Astrocyte of the cerebellum (primary cell): ENCODE results near the gene COL19A1.

Experiments used
- DNase-seq: peaks from one replicate; pipeline ENCODE4 v3.0.0-alpha.2; 2011; ENCODE audit warnings: low read depth
- H3K4me3 ChIP-seq: 2 replicates; pipeline ENCODE4 v1.5.1; 2011; ENCODE audit warnings: mild to moderate bottlenecking, low read depth, low read length, moderate library complexity
- CTCF ChIP-seq: IDR thresholded peaks from 2 replicates; pipeline ENCODE4 v1.5.1; 2012; ENCODE audit warnings: low read length, low read depth, moderate library complexity, mild to moderate bottlenecking; ENCODE audit errors: missing control alignments
- in situ Hi-C: cut with HindIII; loops from 2 replicates; pipeline ENCODE4 v1.10.0; 2017; ENCODE audit warnings: low sequenced_read_pairs

The COL19A1 gene

GRCh38 chr6:70152786-70153185 lies 286.4 kb downstream of the COL19A1 start:
- TF ChIP-seq CTCF = no peak
- in situ Hi-C loops = no loop called here
- no peak for DNase-seq
- H3K4me3 ChIP-seq = no peak overlapping the region

- H3K4me3 ChIP-seq = no peak overlapping the region
- DNase-seq = no peak
- TF ChIP-seq CTCF = no peak
- in situ Hi-C loops = no loop called here
Observed at GRCh38 chr6:70157086-70157485, 290.7 kb downstream of the COL19A1 start.

GRCh38 chr6:70160276-70160675 lies 293.9 kb downstream of the COL19A1 start:
- no peak for TF ChIP-seq CTCF
- no peak overlapping the region for H3K4me3 ChIP-seq
- no peak for DNase-seq
- in situ Hi-C loops = no loop called here

- no peak for DNase-seq
- in situ Hi-C loops = no loop called here
- no peak for TF ChIP-seq CTCF
- H3K4me3 ChIP-seq = no peak overlapping the region
Observed at GRCh38 chr6:70162972-70163371, 296.6 kb downstream of the COL19A1 start.

GRCh38 chr6:70163795-70164194 lies 297.4 kb downstream of the COL19A1 start:
- in situ Hi-C loops = no loop called here
- DNase-seq = no peak
- no peak overlapping the region for H3K4me3 ChIP-seq
- TF ChIP-seq CTCF = no peak

GRCh38 chr6:70164556-70164955 lies 298.2 kb downstream of the COL19A1 start:
- in situ Hi-C loops = no loop called here
- DNase-seq = no peak
- no peak overlapping the region for H3K4me3 ChIP-seq
- no peak for TF ChIP-seq CTCF
